Fibroblast of the aortic adventitia (primary cell): ENCODE data around the gene TMEM107. TPM values are rescaled to one million over a fixed set of nuclear protein-coding genes. Genes with fewer than 3 reads are reported as not detected.
A peak's percentile ranks its signal among the peaks of the same experiment; 100 is the strongest.

Source experiments
- DNase-seq: peaks from one replicate; pipeline ENCODE4 v3.0.0-alpha.2; 2010; ENCODE audit warnings: low read depth
- H3K4me3 ChIP-seq: 2 replicates; pipeline ENCODE4 v1.5.1; 2011; ENCODE audit warnings: low read depth, mild to moderate bottlenecking, control low read depth, low read length, moderate library complexity
- total RNA-seq: library from RNA; depleted of rRNA; stranded (reverse); fragments of >200 nt; gene quantifications from 2 replicates; pipeline ENCODE4 v1.2.3, GENCODE V29; 2012; ENCODE audit warnings: low replicate concordance
- TF ChIP-seq, protein P1 (sequence below): IDR thresholded peaks from 2 replicates; pipeline ENCODE4 v1.5.1; 2011; ENCODE audit warnings: mild to moderate bottlenecking, low read length, control low read depth, inconsistent platforms; ENCODE audit not compliant: insufficient read depth

The TMEM107 gene
- total RNA-seq, 1 donor, result 32.7 TPM

DNA sequence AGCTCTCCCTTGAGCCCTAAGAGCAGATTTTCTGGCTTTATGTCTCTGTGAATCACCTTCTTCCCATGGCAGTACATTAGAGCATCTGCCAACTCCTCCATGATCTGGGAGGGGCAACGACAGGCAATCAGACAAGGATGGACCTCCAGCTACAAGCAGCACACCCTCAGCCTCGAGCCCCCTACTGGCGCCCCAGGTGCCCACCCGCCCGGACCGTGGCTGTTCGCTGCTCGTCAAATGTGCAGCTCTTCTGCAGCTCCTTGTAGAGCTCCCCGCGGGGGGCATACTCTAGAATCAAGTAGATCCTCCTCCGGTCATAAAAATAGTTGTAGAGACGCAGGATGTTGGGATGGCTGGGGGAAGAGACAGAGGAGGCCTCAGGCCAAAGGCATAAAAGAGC, 30.4 kb upstream of the TMEM107 start:
- DNase-seq, result no peak
- TF ChIP-seq, protein P1, sequence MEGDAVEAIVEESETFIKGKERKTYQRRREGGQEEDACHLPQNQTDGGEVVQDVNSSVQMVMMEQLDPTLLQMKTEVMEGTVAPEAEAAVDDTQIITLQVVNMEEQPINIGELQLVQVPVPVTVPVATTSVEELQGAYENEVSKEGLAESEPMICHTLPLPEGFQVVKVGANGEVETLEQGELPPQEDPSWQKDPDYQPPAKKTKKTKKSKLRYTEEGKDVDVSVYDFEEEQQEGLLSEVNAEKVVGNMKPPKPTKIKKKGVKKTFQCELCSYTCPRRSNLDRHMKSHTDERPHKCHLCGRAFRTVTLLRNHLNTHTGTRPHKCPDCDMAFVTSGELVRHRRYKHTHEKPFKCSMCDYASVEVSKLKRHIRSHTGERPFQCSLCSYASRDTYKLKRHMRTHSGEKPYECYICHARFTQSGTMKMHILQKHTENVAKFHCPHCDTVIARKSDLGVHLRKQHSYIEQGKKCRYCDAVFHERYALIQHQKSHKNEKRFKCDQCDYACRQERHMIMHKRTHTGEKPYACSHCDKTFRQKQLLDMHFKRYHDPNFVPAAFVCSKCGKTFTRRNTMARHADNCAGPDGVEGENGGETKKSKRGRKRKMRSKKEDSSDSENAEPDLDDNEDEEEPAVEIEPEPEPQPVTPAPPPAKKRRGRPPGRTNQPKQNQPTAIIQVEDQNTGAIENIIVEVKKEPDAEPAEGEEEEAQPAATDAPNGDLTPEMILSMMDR, result no peak
- H3K4me3 ChIP-seq, result no peak overlapping the region

DNA sequence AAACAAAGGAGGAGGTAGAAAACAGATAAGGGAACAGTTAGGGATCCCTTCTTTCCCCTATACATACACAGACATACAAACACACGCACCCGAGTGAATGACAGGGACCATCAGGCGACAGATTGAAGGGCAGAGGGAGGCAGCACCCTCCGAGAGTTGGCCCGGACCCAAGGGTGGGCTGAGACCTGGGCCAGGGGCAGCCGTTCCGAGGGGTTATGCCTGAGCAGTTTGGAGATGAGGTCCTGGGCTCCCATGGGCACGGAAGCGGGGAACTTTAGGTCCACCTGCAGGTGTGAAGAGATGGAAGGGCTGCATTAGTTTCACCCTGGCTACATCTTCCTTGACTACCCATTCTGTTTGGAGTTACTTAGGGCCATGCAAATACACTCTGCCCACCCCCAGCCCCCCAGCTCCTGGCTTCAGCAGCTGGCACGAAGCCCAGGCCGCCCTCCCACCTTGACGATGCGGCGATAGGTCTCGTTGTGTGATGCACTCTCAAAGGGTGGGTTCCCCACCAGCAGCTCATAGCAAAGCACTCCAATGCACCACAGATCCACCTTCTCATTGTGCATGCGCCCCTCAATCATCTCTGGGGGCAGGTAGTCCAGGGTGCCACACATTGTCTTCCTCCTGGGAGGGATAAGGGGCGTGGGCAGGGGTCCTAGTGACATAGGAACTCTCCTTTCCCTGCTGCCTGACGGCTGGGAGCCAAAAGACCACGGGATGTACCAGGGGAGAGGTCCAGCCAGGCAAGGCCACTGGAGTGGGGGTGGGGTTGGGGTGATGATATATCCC, 28.8 kb upstream of the TMEM107 start:
- TF ChIP-seq, protein P1, result no peak
- DNase-seq, result no peak
- H3K4me3 ChIP-seq, result no peak overlapping the region

DNA sequence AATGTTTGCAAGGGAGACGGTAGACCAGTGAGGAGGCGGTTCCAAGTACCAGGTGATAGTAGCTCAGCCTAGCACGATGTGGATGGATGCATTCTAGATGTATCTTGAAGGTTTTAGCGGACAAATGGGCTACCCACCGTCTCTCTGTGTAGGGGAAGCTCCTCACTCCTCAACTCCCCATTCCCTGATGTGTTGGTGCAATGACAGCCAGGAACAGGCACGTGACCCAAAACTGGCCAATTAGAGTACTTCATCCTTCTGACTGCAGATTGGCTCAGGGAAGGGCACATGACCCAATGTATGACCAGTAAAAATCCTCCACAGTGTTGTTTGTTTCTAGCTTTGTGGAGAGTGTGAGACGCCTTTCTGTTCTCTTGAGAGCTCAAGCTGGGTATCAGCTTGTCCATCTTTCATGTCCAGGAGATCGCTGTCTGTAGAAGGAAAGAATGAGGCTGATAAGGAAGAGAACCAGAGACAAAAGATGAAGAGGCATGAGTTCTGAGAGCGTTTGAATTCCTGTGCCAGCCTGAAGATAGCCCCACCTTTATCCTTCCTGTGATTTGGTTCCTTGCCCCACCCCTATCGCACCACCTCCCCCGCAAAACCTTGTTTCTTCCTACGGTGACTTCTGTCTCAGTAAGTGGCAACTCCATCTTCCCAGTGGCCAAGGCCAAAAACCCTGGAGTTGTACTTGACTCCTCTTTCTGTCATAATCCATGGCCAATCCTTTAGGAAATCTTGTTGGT, 16.1 kb upstream of the TMEM107 start:
- TF ChIP-seq, protein P1, result no peak
- peak; percentile 88 for DNase-seq
- peak overlapping the region; percentile 20 for H3K4me3 ChIP-seq

DNA sequence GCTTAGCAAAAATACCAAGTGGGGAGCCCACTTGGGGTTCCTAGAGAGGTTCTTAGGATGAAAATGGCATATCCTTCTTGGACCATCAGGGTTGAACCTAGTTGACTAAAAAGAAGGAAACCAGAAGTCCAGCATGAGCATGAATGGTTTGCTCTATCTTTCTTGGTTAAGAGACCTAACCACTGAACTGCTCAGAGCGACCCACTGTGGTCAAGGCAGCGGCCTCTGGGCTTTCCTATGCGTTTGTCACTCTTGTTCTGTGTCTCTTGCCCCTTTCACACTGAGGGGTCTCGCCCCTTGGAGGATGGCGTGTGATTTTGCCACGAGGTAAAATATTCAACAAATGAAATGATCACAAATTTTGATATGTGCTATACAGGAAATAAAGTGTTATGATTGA, 14.3 kb upstream of the TMEM107 start:
- peak overlapping the region; percentile 42 for H3K4me3 ChIP-seq
- TF ChIP-seq, protein P1, result no peak
- DNase-seq, result no peak

DNA sequence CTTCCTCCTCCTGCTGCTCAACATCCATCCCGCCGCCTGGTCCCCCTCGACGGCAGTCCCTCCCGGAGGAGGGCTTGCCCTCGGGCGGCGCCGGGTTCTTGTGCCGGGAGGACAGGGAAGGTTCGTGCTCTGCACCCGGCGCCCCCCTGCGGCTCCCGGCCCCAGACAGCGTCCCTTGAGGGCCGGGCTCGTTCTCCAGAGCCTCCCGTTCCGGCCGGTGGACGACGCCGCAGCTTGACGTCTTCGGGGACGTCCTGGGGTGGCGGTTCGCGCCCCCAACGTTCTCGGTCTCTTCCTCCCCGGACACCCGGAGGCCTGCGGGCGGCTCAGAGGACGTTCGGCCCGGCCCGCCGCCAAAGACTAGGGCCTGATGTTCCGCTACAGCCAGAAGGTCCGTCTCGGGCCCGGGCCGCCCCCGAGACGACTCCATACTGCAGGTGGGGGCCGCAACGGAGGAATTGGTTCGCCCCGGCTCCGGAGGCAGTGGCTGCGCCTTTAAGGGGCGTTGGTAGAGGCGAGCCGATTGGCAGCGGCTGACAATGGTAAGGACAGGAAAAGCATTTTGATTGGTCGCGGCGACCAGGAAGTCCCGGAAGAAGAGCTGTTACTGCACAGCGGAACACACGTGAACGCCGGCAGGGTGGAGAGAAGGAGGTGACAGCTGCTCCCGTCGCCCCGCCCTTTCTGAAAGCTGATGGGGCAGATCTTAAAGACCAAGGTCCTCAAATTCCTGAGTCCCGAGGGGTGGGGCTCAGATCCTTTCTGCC, 13.7 kb upstream of the TMEM107 start, which contains the start of gene BORCS6:
Gene BORCS6, minus strand, starts transcription at position 470 of the 767 bp plus-strand sequence. Its CDS starts 40 bp downstream, at position 430.
- peak; percentile 98 for DNase-seq
- TF ChIP-seq, protein P1, result peak; percentile 2
- H3K4me3 ChIP-seq, result peak within 1 kb of the TSS; percentile 76

DNA sequence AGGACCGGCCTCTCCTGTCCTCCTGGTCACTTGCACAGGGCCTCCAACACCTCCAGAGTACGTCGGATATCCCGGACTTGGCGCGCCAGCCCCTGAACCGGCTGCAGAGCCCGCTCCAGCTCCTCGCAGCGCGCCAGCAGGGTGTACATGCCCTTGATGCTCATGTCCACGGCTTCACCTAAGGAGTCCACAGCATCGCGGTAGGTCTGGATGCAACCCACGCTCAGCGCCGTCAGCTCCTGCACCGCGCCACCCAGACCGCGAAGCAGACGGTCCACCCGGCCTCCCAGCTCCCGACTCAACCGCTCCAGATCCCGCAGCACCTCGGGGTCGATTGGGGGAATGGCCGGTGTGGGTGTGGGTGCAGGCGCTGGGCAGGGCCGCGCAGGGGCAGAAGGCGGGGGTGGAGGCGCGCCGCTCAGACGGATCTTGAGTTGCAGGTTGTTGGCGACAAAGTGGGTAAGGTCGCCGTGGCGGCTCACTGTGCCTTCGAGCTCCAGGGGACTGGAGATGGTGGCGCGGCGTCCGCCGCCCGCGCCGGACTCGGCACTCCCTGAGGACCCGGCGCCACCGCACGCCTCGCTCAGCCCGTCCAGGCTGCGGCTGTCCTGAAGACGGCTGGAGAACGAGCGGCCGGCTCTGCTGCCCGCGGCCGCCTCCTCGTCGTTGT, 13.0 kb upstream of the TMEM107 start:
- TF ChIP-seq, protein P1, result no peak

More for the DNA sequence above, 13.0 kb upstream of the TMEM107 start:
- H3K4me3 ChIP-seq, result peak overlapping the region; percentile 76
- DNase-seq, result peak; percentile 19
